ENCODE results near the gene TTC23. TPM values are rescaled to one million over a fixed set of nuclear protein-coding genes. Genes with fewer than 3 reads are reported as not detected.
A peak's percentile ranks its signal among the peaks of the same experiment; 100 is the strongest.

Gene TTC23
- total RNA-seq, 4 donors from 2014 or later = 19.9 to 45.3 (median 34.0) TPM

DNA sequence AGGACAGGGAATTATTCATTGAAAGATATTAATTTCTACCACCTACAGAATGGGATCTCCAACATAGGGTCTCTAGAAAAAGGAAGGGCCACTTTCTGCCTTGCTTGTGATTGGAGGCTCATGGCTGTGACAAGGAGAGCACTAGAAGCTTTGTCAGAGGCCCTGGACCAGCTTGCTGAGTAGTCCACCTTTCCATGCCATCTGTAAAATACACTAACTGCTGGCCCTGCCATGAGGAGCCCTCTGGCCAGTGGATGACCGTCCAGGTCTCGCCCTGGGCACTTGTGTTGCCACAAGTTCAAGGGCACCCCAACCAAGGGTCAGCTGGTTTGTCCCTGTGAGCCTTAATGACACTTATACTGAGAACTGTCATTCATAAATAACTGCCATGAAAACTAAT lies 146.1 kb downstream of the TTC23 start:
- no peak overlapping the region for H3K27ac ChIP-seq
- no peaks in the 10 kb centered on the region for H3K9me3 ChIP-seq
- peaks cover 8 to 14% of the 10 kb centered on the region in 2 donors for H3K4me1 ChIP-seq
- 96 to 100% methylated on average over 2 of the region's 2 CpGs for WGBS, 2 donors
- intact Hi-C loops (cut with DNase I) = no loop called here
- TF ChIP-seq, protein P1, sequence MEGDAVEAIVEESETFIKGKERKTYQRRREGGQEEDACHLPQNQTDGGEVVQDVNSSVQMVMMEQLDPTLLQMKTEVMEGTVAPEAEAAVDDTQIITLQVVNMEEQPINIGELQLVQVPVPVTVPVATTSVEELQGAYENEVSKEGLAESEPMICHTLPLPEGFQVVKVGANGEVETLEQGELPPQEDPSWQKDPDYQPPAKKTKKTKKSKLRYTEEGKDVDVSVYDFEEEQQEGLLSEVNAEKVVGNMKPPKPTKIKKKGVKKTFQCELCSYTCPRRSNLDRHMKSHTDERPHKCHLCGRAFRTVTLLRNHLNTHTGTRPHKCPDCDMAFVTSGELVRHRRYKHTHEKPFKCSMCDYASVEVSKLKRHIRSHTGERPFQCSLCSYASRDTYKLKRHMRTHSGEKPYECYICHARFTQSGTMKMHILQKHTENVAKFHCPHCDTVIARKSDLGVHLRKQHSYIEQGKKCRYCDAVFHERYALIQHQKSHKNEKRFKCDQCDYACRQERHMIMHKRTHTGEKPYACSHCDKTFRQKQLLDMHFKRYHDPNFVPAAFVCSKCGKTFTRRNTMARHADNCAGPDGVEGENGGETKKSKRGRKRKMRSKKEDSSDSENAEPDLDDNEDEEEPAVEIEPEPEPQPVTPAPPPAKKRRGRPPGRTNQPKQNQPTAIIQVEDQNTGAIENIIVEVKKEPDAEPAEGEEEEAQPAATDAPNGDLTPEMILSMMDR (IDR thresholded peaks at IDR 0.05) = no peak
- TF ChIP-seq POLR2A (IDR thresholded peaks at IDR 0.05) = no peak
- H3K36me3 ChIP-seq = no peaks in the 10 kb centered on the region
- no peaks in the 10 kb centered on the region for H3K27me3 ChIP-seq
- DNase-seq = no peak
- H3K4me3 ChIP-seq (replicated peaks in 1 of 3) = no peak overlapping the region

DNA sequence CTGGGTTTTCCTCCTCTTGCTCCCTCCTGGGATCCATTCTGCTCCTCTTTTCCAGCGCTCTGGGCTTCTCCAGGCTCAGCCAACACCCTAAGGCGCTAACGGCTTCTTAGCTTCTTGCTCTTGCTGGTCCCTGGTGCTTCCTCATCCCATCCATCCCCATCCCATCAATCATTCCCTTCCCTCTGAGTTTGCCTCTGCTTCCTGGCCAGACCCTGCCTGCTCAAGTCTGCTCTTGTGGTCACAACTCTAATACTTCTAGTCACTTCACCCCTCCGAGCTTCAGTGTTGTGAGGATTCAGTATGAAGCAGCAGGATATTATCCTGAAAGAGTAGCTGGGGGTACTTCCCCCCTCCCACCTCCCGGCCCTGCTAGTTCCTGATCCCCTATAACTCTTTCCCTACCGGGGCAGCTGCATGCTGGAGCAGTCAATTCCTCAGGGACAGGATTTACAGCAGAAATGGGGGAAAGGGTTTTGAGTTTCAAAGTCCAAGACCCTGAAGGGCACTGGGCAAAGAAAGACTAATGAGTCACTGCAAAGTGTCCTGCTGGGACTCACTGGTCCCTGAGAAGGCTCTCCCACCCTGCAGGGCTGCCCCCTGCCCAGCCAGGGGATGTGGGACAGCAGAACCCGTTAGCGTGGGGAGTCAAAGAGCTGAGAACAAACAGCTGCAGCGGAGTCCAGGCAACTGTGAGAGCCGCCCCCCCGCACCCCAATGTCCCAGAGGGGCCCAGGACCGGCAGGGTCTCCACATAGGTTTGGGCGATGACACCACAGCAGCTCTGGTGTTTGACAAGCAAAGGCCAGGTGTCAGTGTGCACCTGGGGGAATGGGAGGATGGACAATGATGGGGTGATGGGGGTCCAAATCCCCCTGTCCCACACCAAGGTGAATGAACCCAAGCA lies 146.8 kb downstream of the TTC23 start:
- H3K27ac ChIP-seq = no peak overlapping the region
- no peaks in the 10 kb centered on the region for H3K36me3 ChIP-seq
- intact Hi-C loops (cut with DNase I) = no loop called here
- WGBS, 2 donors = 69% methylated on average over 10 to 13 of the region's 13 CpGs
- no peaks in the 10 kb centered on the region for H3K9me3 ChIP-seq
- DNase-seq = no peak
- peaks cover 8 to 14% of the 10 kb centered on the region in 2 donors for H3K4me1 ChIP-seq
- H3K4me3 ChIP-seq (replicated peaks in 1 of 3) = no peak overlapping the region
- TF ChIP-seq, protein P1 (IDR thresholded peaks at IDR 0.05) = no peak
- no peak for TF ChIP-seq POLR2A (IDR thresholded peaks at IDR 0.05)
- no peaks in the 10 kb centered on the region for H3K27me3 ChIP-seq

DNA sequence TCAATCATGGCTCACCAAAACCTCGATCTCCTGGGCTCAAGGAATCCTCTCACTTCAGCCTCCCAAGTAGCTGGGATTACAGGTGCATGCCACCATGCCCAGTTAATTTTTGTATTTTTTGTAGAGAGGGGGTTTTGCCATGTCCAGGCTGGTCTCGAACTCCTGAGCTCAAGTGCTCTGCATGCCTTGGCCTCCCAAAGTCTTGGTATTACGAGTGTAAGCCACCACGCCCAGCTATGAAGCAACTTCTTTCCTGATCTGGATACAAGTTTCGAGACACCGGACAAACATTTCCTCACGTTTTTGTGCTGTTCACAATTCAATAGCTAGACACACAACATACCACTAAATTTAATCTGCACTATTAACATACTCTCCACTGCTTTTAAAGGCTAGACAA lies 147.9 kb downstream of the TTC23 start:
- H3K36me3 ChIP-seq = no peaks in the 10 kb centered on the region
- H3K4me3 ChIP-seq (replicated peaks in 1 of 3) = no peak overlapping the region
- H3K27me3 ChIP-seq = no peaks in the 10 kb centered on the region
- TF ChIP-seq, protein P1 (IDR thresholded peaks at IDR 0.05) = no peak
- no peaks in the 10 kb centered on the region for H3K9me3 ChIP-seq
- intact Hi-C loops (cut with DNase I) = no loop called here
- no peak overlapping the region for H3K27ac ChIP-seq
- no peak for DNase-seq
- H3K4me1 ChIP-seq = peaks cover 8 to 14% of the 10 kb centered on the region in 2 donors
- 66 to 90% methylated on average over 7 of the region's 7 CpGs for WGBS, 2 donors

DNA sequence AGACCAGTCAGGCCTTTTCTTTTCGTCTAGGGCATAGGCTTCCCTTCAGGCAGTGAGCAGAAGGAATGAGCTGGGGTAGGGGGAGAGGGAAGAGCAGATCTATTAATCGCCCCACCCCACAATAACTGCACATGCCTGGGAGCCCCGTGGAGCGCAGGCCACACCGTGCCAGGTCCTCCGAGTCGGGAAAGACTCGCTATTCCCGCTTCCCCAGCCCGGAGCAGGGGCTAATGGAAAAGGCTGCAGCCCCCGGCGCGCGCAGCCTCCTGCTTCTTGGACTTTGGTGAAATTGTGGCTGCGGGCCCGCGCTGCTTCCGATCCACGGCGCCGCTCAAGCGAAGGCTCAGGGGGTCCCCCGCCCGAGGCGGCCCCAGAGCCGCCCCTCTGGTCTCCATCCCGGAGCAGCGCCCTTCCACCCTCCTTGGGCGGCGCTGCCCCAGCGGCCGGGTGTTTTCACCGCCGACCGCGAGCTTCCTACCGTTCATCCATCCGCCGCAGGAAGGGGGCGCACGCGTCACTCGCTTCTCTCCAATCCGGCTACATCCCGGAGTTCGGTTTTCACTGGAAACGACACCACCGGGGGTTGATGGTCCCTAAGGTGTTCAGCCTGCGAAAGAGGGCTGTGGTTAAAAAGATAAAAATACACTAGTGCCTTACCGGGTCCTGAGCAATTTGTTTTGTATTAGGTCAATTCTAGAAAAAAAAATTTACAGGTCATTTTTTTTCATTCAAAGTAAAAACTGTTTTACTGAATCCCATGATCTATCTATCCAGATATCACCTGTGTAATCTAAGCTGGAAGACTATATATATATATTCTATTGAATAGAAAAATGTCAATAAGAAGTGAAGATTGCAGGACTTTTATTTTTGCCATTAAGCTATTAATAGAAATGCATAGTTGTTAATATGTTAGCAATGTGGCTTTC lies 148.9 kb downstream of the TTC23 start:
- peaks cover 3 to 6% of the 10 kb centered on the region in 2 donors for H3K4me1 ChIP-seq
- no peaks in the 10 kb centered on the region for H3K27me3 ChIP-seq
- no peak overlapping the region for H3K27ac ChIP-seq
- no peak overlapping the region for H3K4me3 ChIP-seq (replicated peaks in 1 of 3)
- H3K9me3 ChIP-seq = no peaks in the 10 kb centered on the region
- intact Hi-C loops (cut with DNase I) = no loop called here
- TF ChIP-seq POLR2A (IDR thresholded peaks at IDR 0.05) = no peak
- TF ChIP-seq, protein P1 (IDR thresholded peaks at IDR 0.05) = peak; percentile 41 to 90 (median 72)
- no peaks in the 10 kb centered on the region for H3K36me3 ChIP-seq
- 4 to 6% methylated on average over 17 to 25 of the region's 50 CpGs for WGBS, 2 donors
- DNase-seq = peak; percentile 80 to 86

Data from thyroid gland (tissue), 4 donors.